ENCODE data around the gene GOSR1.
"Not testable (repeated sequence)": the region's sequence is repeated elsewhere in the genome, so short reads cannot be mapped to it uniquely, and the experiment has no call there.

GOSR1 gene

DNA sequence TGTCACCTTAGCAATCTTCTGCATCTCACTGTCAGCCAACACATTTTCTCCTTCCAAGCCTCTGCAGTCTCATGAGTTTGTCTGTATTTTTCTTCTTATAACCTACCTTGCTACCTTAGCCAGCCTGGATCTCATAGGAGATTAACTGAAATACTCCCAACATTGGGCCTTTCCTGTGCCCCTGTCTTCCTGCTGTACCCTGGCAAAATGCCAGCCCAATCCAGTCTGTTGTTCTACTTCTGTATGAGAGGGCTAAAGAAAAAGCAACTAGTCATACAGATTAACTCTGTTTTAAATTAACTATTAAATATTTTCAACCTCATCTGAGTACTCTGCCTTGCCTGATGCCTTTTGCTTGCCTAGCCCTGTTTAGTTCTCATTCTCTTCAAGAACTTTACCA, 18.4 kb downstream of the GOSR1 start:
- no peak for DNase-seq (ENCODE audit: low read depth)
- no peak overlapping the region for H3K4me3 ChIP-seq (ENCODE audit: low read depth, low read length)

DNA sequence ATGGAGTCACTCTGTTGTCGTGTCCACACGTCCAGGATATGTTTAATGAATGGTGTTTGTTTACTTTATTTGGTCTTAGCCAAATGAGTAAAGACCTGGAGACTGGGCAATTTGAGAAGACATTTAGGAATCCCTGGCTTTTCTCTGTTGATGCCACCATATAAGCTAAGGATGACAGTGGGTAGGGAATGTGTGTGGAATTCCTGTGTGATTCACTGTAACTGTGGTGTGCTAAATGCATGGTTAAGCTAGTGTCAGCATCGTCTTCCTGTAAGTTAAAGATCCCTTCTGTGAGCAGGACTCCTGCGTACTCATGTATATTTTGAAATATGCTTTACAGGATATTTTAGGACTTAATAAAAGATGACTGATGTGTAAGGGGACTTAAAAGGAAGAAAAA, 26.4 kb downstream of the GOSR1 start:
- no peak overlapping the region for H3K4me3 ChIP-seq (ENCODE audit: low read depth, low read length)
- no peak for DNase-seq (ENCODE audit: low read depth)

DNA sequence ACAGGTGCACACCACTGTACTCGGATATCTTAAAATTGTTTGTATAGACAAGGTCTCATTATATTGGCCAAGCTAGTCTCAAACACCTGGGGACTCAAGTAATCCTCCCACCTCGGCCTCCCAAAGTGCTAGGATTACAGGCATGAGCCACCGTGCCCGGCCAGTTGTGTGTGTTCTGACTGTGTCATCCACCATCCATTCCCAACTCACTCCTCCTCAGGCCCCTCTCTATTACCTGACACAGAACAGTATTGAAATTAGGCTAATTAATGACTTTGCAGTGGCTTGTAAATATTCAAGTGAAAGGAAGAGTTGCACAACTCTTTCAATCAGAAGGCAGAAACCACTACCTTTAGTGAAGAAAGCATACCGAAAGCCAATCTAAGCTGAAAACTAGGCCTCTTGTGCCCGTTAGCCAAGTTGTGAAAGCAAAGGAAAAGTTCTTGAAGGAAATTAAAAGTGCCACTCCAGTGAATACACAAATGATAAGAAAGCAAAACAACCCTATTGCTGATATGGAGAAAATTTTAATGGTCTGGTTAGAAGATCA, 28.7 kb downstream of the GOSR1 start:
- DNase-seq (ENCODE audit: low read depth): no peak
- H3K4me3 ChIP-seq (ENCODE audit: low read depth, low read length): no peak overlapping the region

DNA sequence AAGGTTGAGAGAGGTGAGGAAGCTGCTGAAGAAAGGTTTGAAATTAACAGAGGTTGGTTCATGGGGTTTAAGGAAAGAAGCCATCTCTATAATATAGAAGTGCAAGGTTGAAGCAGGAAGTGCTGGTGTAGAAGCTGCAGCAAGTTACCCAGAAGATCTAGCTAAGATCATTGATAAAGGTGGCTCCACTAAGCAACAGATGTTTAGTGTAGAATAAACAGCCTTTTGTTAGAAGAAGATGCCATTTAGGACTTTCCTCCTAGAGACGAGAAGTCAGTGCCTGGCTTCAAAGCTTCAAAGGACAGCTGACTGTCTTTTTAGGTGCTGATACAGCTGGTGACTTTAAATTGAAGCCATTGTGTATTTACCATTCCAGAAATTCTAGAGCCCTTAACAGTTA, 29.3 kb downstream of the GOSR1 start:
- no peak for DNase-seq (ENCODE audit: low read depth)
- no peak overlapping the region for H3K4me3 ChIP-seq (ENCODE audit: low read depth, low read length)

DNA sequence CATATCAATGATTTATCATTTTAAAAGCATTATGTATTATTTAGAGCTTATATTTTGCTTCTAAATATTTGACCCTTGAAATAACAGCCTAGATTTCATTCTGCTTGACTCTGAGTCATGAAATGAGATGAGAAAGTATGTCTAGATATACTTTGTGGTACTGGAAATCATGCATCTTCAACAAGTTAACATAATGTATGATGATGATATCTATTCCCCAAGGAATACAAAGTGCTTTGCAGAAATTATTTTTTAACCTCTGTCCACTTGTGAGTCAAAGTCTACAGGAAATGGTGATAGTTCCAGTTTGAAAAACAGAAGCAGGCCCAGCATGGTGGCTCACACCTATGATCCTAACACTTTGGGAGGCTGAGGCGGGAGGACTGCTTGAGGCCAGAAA, 36.1 kb downstream of the GOSR1 start:
- no peak overlapping the region for H3K4me3 ChIP-seq (ENCODE audit: low read depth, low read length)
- no peak for DNase-seq (ENCODE audit: low read depth)

DNA sequence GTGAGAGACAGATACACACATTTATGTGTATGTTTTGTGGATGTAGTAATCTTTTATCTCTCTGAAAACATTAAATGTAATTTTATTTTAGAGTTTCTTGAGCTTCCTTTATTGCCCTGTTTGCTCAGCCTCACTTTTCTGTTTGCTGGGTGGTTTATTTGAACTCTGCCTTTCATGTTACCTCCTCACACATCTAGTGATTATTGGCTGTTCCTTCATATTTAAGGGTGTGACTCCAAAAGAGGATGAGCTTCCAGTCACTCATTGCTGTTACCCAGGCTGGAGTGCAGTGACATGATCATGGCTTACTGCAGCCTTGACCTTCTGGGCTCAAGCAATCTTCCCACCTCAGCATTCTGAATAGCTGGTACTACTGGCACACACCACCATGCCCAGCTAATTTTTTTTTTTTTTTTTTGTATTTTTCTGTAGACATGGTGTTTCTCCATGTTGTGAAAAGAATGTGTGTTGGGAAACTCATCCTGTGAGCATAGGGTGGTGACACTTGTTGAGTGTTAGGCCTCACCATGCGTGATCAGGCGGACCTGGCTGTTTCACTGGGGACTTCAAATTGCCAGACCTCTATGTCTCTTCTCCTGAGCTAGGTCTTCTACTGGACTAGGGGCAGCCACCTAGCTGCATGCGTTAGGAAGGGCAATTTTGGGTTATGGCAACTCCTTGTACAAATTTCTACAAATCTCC, 37.8 kb downstream of the GOSR1 start:
- DNase-seq (ENCODE audit: low read depth): no peak
- no peak overlapping the region for H3K4me3 ChIP-seq (ENCODE audit: low read depth, low read length)

DNA sequence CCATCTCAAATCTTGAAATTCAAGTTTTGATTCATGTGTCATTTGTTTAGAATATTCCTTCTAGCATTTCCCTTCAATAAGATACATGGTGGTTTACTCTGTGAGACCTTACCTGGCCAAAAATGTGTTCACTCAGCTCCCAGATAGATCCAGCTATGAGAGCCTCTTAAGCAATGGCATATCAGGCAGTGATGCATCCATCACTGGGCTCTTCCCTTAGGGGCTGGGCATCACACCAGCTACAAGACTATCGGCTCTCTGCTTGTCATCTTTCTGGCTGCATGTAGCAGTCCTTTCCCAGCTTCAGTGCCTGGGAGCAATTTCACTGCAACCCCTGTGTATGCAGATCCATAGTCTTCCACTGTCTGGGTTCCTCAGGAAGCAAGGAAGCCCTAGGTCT, 40.6 kb downstream of the GOSR1 start:
- H3K4me3 ChIP-seq (ENCODE audit: low read depth, low read length): no peak overlapping the region
- DNase-seq (ENCODE audit: low read depth): no peak

DNA sequence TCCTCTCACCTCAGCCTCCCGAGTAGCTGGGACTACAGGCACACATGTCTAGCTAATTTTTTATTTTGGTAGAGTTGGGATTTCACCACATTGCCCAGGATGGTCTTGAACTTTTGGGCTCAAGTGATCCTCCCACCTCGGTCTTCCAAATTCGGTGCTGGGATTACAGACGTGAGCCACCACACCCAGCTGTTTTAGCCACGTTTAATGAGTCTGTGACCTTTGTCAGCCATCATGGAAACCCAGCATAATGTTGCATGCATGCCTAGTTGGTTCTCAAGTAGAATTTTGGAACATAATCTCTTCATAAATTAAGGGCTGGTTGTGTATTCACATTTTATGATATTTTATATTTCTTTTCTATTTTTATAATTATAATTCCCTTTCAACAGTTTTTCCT, 42.0 kb downstream of the GOSR1 start:
- no peak for DNase-seq (ENCODE audit: low read depth)

DNA sequence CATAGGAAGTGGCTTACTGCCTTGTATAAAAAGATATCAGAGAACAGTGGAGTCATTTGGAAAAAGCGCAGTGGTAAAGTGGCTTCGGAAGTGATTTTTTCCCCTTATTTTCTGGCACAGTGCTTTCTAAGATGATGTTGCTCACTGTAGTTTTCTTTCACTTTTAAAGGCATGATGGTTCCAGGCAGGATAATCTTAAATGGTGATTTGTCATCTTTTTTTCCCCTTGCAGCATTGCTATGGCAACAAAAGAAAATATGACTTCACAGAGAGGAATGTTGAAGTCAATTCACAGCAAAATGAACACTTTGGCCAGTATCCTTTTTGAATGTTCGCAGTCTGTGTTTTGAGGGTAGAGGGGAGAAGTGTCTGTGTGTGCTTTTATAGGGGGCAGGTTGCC, 42.5 kb downstream of the GOSR1 start:
- no peak overlapping the region for H3K4me3 ChIP-seq (ENCODE audit: low read depth, low read length)
- peak; percentile 68 for DNase-seq (ENCODE audit: low read depth)

More for the DNA sequence above, 42.0 kb downstream of the GOSR1 start:
- H3K4me3 ChIP-seq (ENCODE audit: low read depth, low read length): no peak overlapping the region

DNA sequence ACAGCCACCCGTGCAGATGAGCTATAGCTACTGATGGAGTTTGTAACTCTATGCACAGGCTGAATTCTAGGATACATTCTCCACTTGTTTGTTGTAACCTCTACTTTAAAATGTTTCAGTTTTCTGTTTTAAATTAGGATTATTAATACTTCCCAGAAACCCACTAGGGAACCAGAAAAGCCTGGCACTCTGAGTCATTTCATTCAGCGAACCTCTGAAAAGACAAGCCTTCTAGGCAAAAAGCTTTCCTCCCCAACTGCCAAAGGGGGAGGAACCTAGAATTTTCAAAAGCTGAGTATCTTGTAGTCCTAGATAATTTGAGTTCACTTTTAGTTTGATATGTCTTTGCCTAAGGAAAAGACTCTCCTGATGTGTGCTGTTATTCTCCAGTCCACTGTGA, 43.2 kb downstream of the GOSR1 start:
- DNase-seq (ENCODE audit: low read depth): no peak
- H3K4me3 ChIP-seq (ENCODE audit: low read depth, low read length): no peak overlapping the region

DNA sequence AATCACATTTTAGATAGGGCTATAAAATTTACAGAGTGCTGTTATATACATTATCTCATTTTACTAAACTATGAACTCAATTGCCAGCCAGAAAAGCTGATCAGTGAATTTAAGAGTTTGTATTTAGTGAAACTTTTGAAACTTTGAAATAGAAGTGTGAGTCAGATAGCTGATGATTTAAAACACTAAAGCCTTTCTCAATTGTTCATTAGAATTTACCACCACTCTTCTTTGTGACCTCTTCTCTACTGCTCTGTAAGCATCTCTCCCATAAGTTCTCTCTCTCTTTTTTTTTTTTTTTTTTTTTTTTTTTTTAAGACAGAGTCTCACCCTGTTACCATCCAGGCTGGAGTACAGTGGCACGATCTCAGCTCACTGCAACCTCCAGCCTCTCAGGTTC, 43.7 kb downstream of the GOSR1 start:
- H3K4me3 ChIP-seq (ENCODE audit: low read depth, low read length): no peak overlapping the region
- no peak for DNase-seq (ENCODE audit: low read depth)

DNA sequence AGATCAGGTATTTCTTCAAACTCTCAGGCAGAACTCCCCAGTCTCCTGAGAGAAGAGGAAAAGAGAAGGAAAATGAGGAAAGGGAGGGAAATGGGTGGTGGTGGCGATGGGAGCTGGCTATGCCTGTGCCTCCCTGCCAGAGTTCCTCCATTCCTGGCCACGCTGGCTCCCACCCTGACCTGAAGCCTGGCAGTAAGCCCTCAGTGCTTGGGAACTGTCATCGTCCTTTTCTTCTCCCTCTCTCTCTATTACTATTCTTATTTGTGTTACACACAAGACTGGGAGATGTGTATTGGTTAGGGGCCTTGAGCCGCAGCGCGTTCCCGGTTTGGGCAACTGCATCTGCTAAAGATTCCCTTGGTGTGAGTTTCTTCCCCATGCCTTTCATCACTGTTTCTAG, 44.6 kb downstream of the GOSR1 start:
- H3K4me3 ChIP-seq (ENCODE audit: low read depth, low read length): no peak overlapping the region
- DNase-seq (ENCODE audit: low read depth): no peak

DNA sequence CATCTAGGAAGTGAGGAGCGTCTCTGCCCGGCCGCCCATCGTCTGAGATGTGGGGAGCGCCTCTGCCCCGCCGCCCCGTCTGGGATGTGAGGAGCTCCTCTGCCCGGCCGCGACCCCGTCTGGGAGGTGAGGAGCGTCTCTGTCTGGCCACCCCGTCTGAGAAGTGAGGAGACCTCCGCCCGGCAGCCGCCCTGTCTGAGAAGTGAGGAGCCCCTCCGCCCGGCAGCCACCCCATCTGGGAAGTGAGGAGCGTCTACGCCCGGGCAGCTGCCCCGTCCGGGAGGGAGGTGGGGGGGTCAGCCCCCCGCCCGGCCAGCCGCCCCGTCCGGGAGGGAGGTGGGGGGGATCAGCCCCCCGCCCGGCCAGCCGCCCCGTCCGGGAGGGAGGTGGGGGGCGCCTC, 46.0 kb downstream of the GOSR1 start:
- not testable (repeated sequence) for DNase-seq (ENCODE audit: low read depth); H3K4me3 ChIP-seq (ENCODE audit: low read depth, low read length)

DNA sequence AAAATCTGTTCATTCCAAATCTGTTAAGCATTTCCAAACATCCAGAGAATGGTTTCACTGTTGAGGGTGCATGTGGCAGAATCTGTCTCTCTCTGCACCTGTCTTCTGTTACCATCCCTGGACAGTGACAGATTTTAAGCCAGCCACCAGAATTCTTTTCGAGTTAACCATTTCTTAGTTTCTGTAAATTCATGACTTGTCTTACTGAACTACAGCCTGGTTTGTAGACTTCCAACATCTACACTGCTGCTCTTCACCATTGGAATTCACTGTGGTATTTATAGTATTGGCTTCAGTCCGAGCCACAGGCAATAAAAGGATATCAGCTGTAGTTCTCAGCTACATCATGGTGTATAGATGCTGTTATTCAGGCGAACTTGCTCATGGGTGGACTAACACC, 47.6 kb downstream of the GOSR1 start:
- no peak overlapping the region for H3K4me3 ChIP-seq (ENCODE audit: low read depth, low read length)
- peak; percentile 25 for DNase-seq (ENCODE audit: low read depth)

DNA sequence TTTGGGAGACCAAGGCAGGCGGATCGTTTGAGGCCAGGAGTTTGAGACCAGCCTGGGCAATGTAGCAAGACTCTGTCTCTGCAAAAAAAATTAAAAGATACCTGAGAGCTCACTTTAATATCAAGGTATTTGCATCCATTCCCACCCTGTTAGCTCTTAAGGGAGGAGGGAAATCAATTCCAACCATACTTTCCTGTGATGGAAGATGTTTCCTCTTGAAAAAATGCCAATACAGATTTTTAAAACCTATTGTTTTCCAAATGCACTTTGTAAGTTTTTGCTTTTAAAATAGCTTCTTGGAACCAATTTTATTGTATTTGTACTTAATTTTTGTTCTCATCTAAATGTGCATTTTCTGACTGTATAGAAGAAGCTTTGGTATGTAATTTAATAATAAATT, 49.2 kb downstream of the GOSR1 start:
- no peak overlapping the region for H3K4me3 ChIP-seq (ENCODE audit: low read depth, low read length)
- no peak for DNase-seq (ENCODE audit: low read depth)

DNA sequence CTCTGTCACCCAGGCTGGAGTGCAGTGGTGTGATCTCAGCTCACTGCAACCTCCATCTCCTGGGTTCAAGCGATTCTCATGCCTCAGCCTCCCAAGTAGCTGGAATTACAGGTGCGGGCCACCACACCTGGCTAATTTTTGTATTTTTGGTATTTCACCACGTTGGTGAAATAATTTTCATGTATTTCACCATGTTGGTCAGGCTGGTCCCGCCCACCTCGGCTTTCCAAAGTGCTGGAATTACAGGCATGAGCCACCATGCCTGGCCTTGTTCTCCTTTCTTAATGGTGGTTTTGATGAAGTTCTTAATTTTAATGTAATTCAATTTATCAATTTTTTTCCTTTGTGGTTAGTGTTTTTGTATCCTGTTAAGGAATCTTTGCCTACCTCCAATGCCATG, 51.5 kb downstream of the GOSR1 start:
- H3K4me3 ChIP-seq (ENCODE audit: low read depth, low read length); DNase-seq (ENCODE audit: low read depth): not testable (repeated sequence)

DNA sequence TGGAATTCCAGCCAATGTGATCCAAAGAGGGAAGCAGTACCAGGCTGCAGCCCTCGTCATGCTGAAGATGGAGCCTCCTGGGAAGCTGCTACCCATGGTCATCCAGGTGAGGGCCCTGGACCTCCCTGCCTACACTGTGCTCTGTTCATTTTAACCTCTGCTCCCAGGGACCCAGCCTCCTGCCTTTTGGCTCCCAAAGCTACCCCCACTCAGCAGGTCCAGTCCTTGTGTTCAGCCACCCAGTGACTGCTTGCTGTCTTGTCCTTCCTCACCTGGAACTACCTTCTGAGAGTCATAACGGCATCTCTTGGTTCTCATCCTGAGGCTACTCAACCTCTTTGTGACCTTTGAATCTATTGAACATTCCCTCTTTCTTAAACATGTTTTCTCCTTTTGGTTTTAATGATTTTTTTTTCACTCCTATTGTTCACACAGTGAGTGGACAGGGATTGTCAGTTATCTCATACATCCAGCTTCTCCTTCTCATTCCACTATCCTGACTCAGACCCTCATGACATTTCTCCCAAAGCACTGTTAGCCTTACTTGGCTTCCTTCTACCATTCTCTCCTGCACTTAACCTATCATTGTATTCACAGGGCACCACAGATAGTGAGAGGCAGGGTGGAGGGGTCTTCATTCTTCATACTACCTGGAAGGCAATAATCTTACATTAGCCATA, 53.3 kb downstream of the GOSR1 start:
- no peak for DNase-seq (ENCODE audit: low read depth)
- H3K4me3 ChIP-seq (ENCODE audit: low read depth, low read length): no peak overlapping the region

DNA sequence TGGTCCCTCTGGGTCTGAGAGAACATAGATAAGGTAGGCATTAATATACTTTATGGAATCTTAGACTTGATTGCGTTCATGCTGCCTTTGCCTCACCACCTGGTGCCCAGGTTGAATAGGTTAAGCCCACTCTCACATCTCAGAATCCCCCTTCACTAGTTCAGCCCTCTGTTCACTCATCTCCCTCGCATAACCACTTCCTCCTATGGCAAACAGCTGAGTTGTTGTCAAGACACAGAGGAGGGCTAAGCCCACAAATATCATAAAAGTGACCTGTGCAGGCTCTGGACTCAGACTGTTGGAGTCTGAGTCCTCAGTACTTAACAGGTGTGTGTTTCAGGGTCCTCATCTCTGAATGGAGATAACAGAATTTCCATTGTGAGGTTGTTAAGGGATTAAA, 55.7 kb downstream of the GOSR1 start:
- no peak overlapping the region for H3K4me3 ChIP-seq (ENCODE audit: low read depth, low read length)
- no peak for DNase-seq (ENCODE audit: low read depth)

DNA sequence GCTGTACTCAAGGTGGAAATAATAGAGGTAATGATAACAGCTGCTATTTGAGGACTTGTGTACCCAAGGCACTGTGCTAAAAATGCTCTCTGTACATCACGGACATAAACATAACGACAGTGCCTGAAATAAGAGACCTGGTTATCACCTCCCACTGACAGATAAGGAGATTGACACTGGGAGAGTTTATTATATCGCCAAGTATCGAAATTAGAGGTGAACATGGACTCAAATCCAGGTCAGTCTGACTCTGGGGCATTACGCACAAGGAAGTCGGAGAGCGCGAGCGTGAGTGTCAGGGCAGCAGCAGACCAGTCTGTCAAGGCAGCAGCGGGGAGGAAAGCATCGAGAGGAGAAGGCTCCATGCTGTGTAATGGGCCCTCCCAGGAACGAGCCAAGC, 57.1 kb downstream of the GOSR1 start:
- DNase-seq (ENCODE audit: low read depth): no peak
- no peak overlapping the region for H3K4me3 ChIP-seq (ENCODE audit: low read depth, low read length)

DNA sequence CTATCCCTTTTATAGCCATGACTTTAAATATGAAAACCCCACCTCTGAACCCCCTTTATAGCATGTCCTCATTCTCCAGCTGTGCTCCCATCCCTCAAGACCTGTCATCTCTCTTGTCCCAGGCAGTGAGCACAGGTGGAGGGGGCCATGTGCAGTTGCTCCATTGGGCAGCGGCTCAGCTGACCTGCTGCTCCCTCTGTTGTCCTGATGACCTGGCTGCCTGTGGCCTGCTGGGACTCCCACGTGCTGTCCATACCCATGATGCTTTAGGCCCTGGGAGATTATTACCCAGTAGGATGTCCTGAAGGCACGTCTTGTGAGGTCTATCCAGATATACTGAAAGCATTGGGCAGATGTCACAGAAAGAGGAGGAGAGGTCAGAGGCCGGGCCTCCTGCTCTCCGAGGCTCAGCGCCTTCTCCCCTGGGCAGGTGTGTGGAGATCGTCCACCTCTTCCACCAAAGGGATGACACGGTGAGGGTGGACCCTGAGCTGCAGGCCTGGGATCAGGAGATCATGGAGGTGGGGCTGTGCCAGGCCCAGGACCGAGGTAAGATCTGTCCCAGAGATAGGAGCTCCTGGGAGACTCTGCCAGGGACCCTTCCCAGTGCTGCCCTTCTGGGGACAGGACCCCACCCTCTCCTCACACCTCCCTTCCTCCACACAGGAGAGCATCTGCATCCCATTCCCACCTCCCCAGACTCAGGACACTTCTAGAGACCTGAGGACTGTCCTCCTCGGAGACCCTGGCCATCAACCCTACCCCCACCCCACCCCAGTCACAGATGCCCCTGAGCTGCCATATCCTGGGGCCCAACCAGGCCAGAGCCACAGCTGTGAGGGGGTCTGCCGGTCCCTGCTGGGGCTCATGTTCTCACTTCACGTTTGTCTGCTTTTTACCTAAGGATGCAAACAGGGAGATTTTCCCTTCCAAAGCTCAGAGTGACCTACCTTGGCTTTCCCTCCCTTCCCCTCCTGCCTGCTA, 58.0 kb downstream of the GOSR1 start:
- H3K4me3 ChIP-seq (ENCODE audit: low read depth, low read length): no peak overlapping the region
- DNase-seq (ENCODE audit: low read depth): no peak
